Endodermal cell (in vitro differentiated cells): ENCODE measurements around the gene NFATC1. TPM values are rescaled to one million over a fixed set of nuclear protein-coding genes. Genes with fewer than 3 reads are reported as not detected.

ENCODE experiments used
- DNase-seq: peaks from one replicate; pipeline ENCODE4 v3.0.0-alpha.2; 2017
- H3K27ac ChIP-seq: 2 replicates; pipeline ENCODE4 v1.5.1; 2013; ENCODE audit warnings: mild to moderate bottlenecking, low read depth, low read length, moderate library complexity
- H3K27me3 ChIP-seq: 2 replicates; pipeline ENCODE4 v1.6.1; 2013; ENCODE audit warnings: mild to moderate bottlenecking, low read length, moderate library complexity; ENCODE audit not compliant: insufficient read depth, control insufficient read depth, poor library complexity, severe bottlenecking
- H3K36me3 ChIP-seq: 2 replicates; pipeline ENCODE4 v1.7.0; 2013; ENCODE audit warnings: mild to moderate bottlenecking, low read length, moderate library complexity; ENCODE audit not compliant: control insufficient read depth, insufficient read depth
- H3K4me1 ChIP-seq: one replicate; pipeline ENCODE4 v1.7.0; 2013; ENCODE audit warnings: low read length; ENCODE audit not compliant: control insufficient read depth, insufficient read depth
- H3K4me3 ChIP-seq: 2 replicates; pipeline ENCODE4 v1.5.1; 2013; ENCODE audit warnings: mild to moderate bottlenecking, low read length, moderate library complexity
- H3K9ac ChIP-seq: 2 replicates; pipeline ENCODE4 v1.6.1; 2013; ENCODE audit warnings: mild to moderate bottlenecking, low read length, moderate library complexity; ENCODE audit not compliant: poor library complexity, severe bottlenecking; ENCODE audit errors: extremely low read depth
- H3K9me3 ChIP-seq: 2 replicates; pipeline ENCODE4 v1.6.1; 2013; ENCODE audit warnings: mild to moderate bottlenecking, low read length, moderate library complexity; ENCODE audit not compliant: control insufficient read depth
- H3K27ac Mint-ChIP-seq: 2 replicates; pipeline ENCODE4 v1.8.0; 2020; ENCODE audit warnings: mixed read lengths
- H3K27me3 Mint-ChIP-seq: 2 replicates; pipeline ENCODE4 v1.8.0; 2021; ENCODE audit warnings: mild to moderate bottlenecking, mixed read lengths; ENCODE audit not compliant: insufficient read depth
- H3K36me3 Mint-ChIP-seq: 2 replicates; pipeline ENCODE4 v1.8.0; 2020; ENCODE audit warnings: low read depth, mixed read lengths
- H3K4me1 Mint-ChIP-seq: 2 replicates; pipeline ENCODE4 v1.8.0; 2020; ENCODE audit warnings: mixed read lengths
- H3K4me3 Mint-ChIP-seq: 2 replicates; pipeline ENCODE4 v1.8.0; 2020; ENCODE audit warnings: mild to moderate bottlenecking, moderate library complexity, mixed read lengths
- H3K9me3 Mint-ChIP-seq: 2 replicates; pipeline ENCODE4 v1.8.0; 2020; ENCODE audit warnings: mild to moderate bottlenecking, mixed read lengths
- CTCF ChIP-seq: fragments of 200-600 bp; sonication (generic); conservative IDR thresholded peaks from 2 replicates; pipeline ENCODE4 v1.5.0; 2021; ENCODE audit warnings: antibody characterized with exemption, mild to moderate bottlenecking
- WGBS, 2 experiments: methylation state at CpG; one replicate each; pipeline versions ENCODE4 v1.1.5 to v1.1.7; 2013; ENCODE audit warnings: missing lambda C conversion rate in 2 of 2, mixed read lengths in 1 of 2; ENCODE audit not compliant: insufficient coverage in 1 of 2, insufficient read length in 1 of 2; 5-methylcytosine and 5-hydroxymethylcytosine counted together
- total RNA-seq, 2 donors: library from RNA; stranded (reverse); fragmentation: NEBNext Ultra II Directional in 1 of 2; extraction: Animal tissue kit (Norgen Biotek cat#: 25700) in 1 of 2; gene quantifications; 2 replicates in 1 of 2; 3 replicates in 1 of 2; pipeline ENCODE4 v1.2.1, GENCODE V29; 2021

NFATC1 gene
- total RNA-seq, 2 donors from 2014 or later: 23.4 to 32.5 TPM

- no peak for DNase-seq
- no peak overlapping the region for H3K9ac ChIP-seq
- H3K9me3 Mint-ChIP-seq: no peaks in the 10 kb centered on the region
- no peaks in the 10 kb centered on the region for H3K27me3 ChIP-seq
- H3K9me3 ChIP-seq: no peaks in the 10 kb centered on the region
- no peaks in the 10 kb centered on the region for H3K4me1 ChIP-seq
- no peak for TF ChIP-seq CTCF
- peak overlapping the region; percentile 38 for H3K27ac ChIP-seq
- H3K27ac Mint-ChIP-seq: no peak overlapping the region
- no peak overlapping the region for H3K4me3 ChIP-seq
- peaks cover 10% of the 10 kb centered on the region for H3K36me3 Mint-ChIP-seq
- no peaks in the 10 kb centered on the region for H3K36me3 ChIP-seq
- no peak overlapping the region for H3K4me3 Mint-ChIP-seq
- WGBS, 2 experiments: 95 to 96% methylated on average over 24 to 33 of the region's 33 CpGs
- H3K27me3 Mint-ChIP-seq: no peaks in the 10 kb centered on the region
- H3K4me1 Mint-ChIP-seq: no peaks in the 10 kb centered on the region
Observed at GRCh38 chr18:79478484-79479115, 82.9 kb downstream of the NFATC1 start.

- Histone ChIP-seq H3K27ac (peak overlapping the region; percentile 38), H3K4me3 (no peak overlapping the region), H3K27me3 (no peaks in the 10 kb centered on the region), H3K9me3 (no peaks in the 10 kb centered on the region), H3K4me1 (no peaks in the 10 kb centered on the region), H3K36me3 (no peaks in the 10 kb centered on the region), H3K9ac (no peak overlapping the region)
- Mint-ChIP-seq H3K4me3 (no peak overlapping the region), H3K4me1 (no peaks in the 10 kb centered on the region), H3K27me3 (no peaks in the 10 kb centered on the region), H3K27ac (peak overlapping the region; percentile 79), H3K36me3 (peaks cover 10% of the 10 kb centered on the region), H3K9me3 (no peaks in the 10 kb centered on the region)
- DNase-seq: no peak
- no peak for TF ChIP-seq CTCF
- 91 to 96% methylated on average over 23 to 25 of the region's 25 CpGs for WGBS, 2 experiments
Observed at GRCh38 chr18:79479116-79479760, 83.5 kb downstream of the NFATC1 start.

- no peak overlapping the region for H3K9ac ChIP-seq
- peak overlapping the region; percentile 16 for H3K27ac ChIP-seq
- H3K27me3 Mint-ChIP-seq: no peaks in the 10 kb centered on the region
- no peak for DNase-seq
- H3K36me3 Mint-ChIP-seq: peaks cover 10% of the 10 kb centered on the region
- H3K4me3 Mint-ChIP-seq: no peak overlapping the region
- no peaks in the 10 kb centered on the region for H3K4me1 Mint-ChIP-seq
- no peak for TF ChIP-seq CTCF
- H3K9me3 Mint-ChIP-seq: no peaks in the 10 kb centered on the region
- 91 to 93% methylated on average over 11 to 20 of the region's 20 CpGs for WGBS, 2 experiments
- no peaks in the 10 kb centered on the region for H3K4me1 ChIP-seq
- no peaks in the 10 kb centered on the region for H3K9me3 ChIP-seq
- no peaks in the 10 kb centered on the region for H3K27me3 ChIP-seq
- no peak overlapping the region for H3K27ac Mint-ChIP-seq
- H3K36me3 ChIP-seq: no peaks in the 10 kb centered on the region
- H3K4me3 ChIP-seq: no peak overlapping the region
Observed at GRCh38 chr18:79479761-79480161, 84.0 kb downstream of the NFATC1 start.
